Hematopoietic multipotent progenitor cell treated with erythropoietin and hydrocortisone succinate and interleukin-3 and kit ligand, for 15 days (in vitro differentiated cells): Measurements from ENCODE around the gene CCDC85A.

Source experiments
- DNase-seq: peaks from one replicate; pipeline ENCODE4 v3.0.0-alpha.2; 2015; ENCODE audit warnings: low spot score

CCDC85A gene

DNA sequence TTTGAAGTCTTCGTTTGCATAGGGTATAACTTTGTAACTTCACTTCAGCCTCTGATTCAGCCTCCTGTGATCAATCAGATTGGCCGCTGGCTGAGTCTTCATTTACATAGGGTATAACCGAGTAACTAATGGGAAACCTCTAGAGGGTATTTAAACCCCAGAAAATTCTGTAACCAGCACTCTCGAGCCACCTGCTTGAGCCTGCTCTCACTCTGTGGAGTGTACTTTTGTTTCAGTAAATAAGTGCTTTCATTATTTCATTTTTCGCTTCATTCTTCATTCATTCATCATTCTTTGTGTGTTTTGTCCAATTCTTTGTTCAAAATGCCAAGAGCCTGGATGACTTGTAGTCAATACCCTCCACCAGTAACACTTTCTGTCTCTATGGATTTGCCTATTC is 56.4 kb downstream of the CCDC85A start:
- no peak for DNase-seq

DNA sequence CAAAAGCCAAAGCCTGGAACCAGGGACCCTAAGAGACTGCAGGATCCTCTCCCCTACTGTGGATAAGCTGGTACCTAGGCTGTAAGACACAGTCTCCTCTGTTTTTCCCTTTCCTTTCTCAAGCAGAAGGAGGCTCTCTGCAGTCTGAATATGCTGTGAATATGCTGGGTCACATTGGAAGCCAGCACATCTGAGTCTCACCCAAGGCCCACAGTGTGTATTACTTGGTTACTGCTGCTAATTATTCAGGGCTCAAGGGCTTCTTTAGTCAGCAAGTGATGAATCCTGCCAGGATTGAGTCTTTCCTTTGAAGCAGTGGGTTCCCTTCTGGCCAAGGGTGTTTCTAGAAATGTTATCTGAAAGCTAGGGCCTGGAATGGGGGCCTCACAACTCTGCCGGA is 60.7 kb downstream of the CCDC85A start:
- DNase-seq, result no peak

DNA sequence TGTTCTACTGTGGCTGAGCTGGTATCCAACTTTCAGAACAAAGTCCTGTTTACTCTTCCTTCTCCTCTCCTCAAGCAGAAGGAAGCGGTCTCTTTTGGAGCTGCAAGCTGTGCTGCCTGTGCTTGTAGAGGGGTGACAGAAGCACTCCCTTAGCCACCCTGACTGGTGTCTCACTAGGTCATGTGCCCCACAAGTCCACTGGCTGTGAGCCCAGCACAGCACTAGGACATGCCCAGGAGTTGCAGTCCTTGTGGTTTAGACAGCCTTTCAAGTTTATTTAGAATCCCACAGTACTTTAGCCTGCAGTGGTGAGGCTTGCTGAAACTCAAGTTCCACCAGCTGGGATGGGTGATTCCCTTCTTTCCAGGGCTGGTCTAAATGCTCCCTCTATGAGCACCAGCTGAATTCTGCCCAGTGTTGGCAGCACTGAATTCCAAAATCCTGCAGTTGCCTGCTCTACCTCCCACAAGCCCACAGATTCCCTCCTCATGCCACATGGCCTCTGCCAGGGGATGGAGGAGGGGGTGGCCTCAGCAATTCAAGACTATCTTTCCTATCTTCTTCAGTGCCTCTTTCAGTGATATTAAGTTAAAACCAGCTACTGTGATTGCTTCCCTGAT is 61.2 kb downstream of the CCDC85A start:
- no peak for DNase-seq

DNA sequence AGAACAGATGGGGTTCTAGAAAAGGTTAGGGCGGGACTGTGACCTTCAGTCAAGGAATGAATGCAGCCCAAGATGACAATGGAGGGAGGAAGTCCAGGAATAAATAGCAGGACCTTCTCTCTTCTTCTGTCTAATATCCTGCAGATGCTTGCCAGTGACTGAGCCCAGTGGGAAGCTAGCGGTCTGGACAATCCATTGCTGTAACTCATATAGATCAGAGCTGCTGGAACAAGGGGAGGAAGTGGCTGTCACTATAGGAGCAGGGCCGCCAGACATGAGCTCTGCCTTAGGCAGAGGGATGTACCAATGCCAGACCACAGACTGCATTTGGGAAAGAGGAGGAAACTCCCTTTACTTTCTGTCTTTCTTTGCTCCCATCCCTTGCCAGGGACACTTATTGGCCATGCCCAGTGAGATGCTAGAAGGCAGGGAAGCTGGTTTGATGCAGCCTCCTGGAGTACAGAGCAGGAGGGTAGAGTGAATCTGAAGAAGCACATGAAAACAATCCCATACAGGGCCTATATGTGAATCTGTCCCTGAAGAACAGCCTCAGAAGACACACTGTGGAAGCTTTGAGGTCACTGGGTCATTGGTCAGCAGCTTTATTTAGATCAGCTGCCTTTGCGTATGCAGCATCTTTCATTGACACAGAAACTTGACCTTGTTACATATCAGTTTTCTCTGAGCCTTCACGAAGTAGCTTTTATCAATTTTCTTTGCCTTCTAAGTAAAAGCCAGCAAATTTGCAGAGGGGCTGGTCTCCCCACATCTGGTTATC is 65.4 kb downstream of the CCDC85A start:
- DNase-seq, result no peak

DNA sequence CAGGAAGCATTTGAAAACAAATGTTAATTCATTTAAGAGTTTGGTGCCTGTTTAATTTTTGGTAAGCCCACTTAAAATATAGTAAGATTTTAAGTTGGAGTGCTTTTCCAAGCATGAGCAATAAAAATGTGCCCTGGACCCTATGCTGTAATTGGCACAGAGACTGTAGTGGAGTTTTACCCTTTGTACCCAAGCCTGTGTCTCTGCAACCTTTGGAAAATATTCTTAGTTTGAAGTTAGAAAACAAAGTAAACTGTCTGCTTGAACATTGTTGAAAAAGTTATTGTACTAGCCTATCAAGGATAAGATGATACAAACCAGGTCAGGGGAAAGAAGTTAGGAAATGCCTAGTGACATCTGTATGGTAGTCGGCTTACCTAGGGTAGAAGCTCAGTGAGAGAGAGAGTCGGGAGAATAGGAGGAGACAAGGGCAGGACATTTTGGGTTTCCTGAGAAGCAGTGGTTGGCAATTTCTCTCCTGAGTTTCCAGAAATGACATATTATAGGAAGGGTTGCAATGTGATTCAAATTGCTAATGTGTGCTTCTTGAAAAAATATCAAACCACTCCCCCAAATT is 66.5 kb downstream of the CCDC85A start:
- no peak for DNase-seq

DNA sequence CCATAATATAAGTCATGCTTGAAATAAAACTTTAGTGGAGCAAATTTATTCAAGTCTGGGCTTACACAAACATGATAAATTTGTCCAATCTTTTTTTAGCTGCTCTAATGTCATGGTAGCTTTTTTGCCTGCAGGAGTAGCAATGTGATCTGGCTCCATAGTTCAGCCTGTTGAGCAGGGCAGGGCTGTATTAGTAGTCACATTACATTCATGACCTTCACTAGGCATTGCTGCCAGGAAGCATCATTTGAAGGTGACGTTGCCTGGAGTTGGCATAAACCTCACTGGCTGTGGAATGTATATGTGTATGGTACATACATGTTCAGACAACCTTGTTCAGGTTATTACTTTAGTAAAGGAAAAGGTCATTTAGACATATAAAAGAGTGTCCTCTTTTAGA is 76.6 kb downstream of the CCDC85A start:
- DNase-seq, result no peak

DNA sequence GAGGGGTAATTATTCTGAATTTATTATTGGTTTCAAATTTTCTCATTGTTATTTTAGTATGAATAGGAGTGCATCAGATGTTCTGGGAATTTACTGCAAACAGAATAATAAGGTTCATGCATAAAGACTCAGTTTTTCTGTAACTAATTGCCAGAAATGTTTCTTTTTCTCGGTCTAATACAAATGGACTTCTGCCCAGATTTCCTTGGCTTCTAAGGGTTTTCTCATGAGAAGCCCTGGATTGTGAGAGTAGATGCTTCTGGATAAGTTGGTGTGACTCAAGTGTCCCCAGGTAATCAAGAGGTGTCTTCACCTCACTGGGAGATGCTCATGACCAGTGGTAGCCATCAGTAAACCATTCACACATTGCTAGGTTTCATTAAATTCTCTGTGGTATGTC is 78.5 kb downstream of the CCDC85A start:
- DNase-seq, result no peak

DNA sequence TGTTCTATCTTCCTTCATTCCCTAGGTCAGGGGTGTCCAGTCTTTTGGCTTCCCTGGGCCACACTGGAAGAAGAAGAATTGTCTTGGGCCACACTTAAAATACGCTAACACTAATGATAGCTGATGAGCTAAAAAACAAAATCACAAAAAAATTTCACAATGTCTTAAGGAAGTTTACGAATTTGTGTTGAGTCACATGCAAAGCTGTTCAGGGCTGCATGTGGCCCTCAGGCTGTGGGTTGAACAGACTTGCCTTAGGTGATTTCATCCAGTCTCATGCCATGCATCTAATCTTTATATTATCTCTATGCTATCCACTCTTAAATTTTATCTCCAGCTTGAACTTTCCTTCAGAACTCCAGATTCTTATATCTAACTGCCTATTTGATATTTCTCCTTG is 80.1 kb downstream of the CCDC85A start:
- no peak for DNase-seq

DNA sequence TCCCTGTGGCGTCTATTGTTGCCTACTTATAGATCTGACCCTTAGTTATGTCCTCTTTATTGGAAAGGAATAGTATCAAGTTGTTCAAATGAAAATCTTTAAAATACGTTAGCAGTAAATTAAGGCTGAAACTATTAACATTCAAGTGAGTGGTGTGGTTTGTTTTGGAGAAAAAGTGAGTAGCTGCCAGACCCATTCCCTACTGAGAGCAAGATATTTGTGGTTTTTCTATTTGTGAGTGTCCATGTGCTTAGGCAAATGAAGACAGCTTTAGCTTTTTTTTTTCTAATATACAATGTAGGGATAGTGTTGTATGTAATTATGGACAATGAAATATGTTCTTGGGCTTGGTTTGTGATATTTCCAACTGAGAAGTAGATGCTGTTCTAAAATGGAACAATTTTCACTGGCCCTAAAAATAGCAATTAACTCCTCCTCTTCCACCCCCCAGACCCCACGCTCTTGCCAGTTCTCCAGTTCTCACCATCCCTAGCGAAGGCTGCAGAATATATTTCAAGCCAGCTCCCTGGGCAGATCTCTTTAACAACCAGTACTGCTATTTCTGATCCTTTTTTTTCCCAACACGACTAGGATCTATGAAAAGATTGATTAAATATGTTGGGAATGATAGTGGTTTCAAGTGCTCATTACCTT is 83.1 kb downstream of the CCDC85A start:
- no peak for DNase-seq

DNA sequence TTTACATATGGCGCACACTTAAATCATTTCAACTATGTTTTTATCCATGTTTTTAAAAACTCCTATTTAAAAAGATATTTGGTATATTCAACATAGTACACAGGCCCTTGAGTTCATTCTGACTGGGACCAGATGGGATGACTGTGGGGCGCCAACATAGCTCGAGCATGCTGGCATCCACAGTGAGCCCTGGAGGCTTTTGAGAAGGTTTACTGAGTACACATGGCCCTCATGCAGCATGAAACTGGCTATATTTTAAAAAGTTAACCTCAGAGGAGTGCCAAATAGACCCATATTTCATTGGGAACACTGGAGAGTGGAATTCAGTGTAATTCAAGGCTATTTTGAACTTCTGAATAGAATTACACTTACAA is 83.6 kb downstream of the CCDC85A start:
- no peak for DNase-seq

DNA sequence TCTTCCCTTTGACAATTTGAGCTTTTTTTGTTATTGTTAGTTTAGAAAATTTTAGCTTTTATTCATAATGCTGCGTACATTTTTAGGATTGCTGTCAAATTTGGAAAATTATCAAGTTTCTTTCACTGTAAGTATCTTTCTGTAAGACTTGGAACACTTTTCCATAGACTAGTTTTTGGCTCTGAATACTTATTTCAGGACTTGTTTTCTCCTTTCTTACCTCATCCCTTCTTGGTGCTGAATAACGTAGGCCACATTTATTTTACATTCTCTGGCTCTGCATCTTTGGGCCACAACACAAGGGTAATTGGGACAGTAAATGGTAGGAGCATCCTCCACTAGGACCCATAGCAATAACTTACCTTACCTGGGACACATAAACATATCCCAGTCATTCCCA is 85.1 kb downstream of the CCDC85A start:
- DNase-seq, result no peak

DNA sequence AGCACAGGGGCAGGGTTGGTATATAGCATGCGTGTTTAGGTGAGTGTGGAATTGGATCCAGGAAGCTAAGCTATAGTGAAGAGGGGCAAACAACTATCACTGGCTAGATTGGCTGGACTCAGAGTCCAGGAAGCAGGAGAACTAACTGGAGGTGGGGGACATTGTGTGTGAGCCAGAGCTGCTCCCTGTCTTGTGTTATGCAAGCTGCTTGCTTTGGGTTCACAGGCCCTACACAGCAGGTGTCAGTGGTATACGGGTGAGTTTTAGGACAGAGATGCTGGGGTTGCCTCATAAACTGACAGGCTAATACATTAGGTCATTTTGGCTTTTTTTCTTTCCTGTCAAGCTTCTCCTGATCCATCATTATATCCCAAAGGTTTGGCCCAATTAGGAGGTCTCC is 87.5 kb downstream of the CCDC85A start:
- no peak for DNase-seq

DNA sequence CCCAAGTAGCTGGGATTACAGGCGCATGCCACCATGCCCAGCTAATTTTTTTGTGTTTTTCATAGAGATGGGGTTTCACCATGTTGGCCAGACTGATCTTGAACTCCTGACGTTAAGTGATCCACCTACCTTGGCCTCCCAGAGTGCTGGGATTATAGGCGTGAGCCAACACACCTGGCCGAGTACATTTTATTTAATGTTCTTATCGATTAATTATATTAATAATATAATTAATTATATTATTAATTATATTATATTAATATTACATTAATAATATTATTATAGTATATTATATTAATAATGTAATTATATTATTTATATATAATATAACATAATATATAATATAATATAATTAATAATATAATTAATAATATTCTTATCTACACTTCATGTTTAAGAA is 101.4 kb downstream of the CCDC85A start:
- DNase-seq, result no peak

DNA sequence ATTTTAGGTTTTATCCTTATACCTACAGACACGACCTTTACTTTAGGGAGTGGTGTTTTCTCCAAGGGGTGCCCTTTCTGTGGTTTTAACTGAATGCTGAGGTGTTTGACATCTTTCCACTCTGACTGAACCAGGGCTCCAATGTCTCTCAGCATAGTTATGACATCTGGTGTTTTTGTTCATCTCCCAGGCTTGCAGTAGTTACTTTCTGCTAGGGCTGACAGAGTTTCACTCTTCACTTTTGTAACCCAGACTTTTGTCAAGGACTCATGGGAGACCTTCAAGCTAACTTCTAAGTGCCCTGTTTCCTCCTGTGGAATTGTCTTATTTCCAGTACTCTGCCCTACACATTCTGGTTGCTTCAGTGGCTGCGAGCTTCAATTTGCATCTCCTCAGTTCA is 103.1 kb downstream of the CCDC85A start:
- no peak for DNase-seq

DNA sequence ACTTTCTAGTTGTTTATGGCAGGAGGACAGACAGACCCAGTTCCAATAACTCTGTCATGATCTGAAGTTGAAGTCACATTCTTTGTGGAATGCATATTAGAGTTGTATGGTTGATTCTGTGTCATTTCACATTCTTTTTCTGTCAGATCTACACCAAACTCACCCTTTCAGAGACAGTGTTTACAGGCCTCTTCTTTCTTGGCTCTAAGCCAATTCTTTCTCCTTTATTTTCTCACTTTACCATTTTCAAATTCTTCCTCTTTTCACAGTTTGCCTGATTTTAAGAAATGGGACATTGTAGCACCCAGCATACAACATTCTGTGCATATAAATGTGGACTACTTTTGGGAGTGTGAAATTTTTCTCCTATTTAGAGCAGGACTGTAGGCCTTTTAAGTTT is 103.7 kb downstream of the CCDC85A start:
- DNase-seq, result no peak

DNA sequence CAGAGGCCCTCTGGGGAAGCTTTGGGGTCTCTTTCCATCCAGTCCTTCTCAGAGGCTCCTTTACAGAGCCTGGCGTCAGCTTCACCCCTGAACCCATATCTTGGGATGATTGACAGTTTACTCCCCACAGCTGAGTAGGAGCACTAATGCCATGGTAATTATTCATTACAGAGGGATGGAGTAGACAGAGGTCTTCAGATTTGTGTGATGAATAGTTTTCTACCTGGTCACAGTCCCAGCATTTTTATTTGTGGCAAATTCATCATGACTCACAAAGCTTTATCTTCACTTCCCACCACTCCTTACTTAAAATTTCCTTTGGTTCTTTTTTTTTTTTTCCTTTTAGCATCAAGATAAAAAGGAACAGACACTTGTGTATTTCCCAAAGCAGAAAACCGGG is 104.2 kb downstream of the CCDC85A start:
- no peak for DNase-seq

DNA sequence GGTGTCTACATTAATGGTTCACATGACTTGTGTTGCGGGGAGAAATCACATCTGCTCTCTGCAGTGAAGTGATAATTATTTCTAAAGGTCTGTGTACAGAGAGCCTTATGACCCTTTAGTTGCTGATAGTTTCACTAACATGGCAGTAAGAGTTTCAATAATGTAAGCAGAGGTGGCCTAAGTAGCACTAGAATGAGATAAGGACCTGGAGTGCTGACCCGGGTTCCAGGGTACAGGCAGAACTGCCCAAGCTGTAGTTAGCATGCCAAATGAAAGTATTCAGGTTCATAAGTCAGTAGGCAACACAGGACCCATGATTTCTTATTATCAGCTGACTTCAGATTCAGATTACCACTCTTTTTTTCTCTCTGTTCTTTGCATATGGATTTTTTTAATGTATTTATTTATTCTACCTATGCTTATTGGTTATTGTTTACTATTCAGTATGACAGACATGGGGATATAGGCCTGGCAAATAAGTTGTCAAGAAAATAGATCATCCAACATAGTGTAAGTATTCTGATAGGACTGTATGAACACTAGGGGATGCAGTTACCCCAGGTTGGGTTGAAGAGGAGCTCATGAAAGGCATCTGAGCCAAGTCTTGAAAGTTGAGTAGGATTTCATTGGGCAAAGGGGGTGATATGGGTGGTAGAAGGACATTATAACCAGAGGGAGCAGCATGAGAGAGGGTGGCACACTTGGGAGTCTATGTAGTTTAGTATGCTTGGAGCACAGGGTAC is 105.2 kb downstream of the CCDC85A start:
- DNase-seq, result no peak

DNA sequence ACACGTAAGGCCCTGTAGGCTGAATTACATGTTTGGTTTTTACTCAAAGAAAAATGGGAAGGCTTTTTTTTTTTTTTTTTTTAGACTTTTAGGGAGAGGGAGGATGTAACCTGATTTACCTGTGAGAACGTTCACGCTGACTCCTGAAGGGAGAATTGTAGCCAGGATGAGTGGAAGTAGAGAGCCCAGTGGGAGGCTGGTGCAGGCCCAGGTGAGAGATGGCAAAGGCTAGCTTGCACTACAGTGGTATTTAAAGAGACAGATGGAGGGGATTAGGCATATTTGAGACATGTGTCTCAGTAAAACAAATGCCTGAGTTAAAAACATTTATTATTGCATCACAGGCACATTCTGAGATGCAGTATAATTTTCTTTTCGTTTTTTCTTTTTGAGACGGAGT is 107.9 kb downstream of the CCDC85A start:
- no peak for DNase-seq

DNA sequence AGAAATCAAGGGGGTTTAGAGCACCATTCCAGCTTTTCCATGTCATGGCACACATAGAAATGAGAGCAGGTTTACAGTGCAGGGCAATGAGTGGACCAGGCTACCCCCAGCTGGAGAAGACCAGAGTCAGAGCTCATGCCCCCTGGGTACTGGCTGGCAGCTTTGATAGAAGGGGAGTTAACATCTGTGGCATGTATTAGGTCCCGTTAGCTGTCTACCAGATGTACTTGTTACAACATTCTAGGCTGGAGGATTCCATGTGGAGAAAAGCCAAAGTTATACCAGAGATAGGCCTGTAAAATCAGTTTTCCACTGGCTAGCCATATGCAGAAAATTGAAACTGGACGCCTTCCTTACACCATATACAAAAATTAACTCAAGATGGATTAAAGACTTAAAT is 109.2 kb downstream of the CCDC85A start:
- DNase-seq, result no peak

DNA sequence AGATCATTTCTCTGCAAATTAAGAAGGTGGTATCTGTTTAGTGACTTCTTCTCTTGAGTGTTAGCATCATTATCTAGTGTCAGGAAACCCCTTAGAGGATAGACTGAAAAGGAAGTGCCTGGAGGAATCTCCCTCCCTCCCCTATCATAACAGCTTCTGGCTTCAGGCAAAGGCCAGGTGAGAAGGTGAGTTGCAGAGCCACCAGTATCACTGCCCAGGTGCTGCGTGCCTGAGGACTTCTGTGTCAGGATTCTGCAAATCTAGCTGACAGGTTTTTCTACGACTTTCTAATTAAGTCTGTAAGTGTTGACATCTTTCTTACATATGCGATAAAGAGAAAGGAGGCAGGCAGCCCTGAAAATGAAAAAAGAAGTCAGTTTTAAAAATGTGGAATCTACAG is 111.9 kb downstream of the CCDC85A start:
- DNase-seq, result no peak

DNA sequence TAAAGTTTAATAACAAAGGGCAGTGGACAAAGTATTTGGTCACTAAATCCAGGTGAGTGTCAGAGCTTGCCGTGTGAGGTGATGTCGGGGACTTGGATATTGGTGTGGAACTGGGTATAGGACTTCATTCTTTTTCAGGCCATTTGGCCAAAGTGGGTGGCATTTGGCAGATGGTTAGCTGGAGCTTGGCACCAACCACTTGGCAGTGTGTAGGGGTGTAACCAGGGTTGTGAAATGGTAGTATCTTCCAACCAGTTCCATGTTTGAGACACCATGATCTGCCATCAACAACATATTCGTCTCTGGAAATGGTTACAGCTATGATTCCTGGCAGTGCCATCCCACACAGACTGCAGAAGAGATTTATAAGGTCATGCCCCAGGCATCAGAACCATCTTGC is 113.9 kb downstream of the CCDC85A start:
- no peak for DNase-seq

DNA sequence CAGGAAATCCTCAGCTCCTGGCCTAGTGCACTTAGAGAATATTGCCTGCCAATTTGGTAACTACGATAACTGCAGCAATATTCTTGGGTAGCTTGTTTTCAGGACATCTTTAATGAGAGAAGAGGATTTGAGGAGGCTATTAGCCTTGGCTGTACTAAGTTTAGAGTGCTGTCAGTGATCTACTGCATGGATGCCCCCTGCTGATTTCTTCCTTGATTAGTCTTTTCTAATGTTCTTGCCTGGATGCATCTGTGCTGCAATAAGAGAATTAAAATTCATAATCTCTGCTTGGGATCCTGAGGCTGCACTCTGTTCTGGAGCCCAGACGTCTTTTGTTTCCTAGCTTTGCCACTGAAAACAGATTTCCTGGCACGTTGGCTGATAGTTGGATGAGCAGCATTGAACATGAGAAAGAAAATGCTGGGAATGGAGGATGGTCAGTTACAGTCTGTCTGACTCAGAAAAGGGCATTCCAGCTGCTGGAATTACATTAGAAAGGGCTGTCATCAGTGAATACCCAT is 115.4 kb downstream of the CCDC85A start:
- DNase-seq, result no peak
